HCEC 1CT (cell line): ENCODE measurements around the gene POLQ.
"Not testable (repeated sequence)": the region's sequence is repeated elsewhere in the genome, so short reads cannot be mapped to it uniquely, and the experiment has no call there.

ENCODE experiments used
- DNase-seq: peaks from one replicate; pipeline ENCODE4 v3.0.0-alpha.2; 2017

The POLQ gene

DNA sequence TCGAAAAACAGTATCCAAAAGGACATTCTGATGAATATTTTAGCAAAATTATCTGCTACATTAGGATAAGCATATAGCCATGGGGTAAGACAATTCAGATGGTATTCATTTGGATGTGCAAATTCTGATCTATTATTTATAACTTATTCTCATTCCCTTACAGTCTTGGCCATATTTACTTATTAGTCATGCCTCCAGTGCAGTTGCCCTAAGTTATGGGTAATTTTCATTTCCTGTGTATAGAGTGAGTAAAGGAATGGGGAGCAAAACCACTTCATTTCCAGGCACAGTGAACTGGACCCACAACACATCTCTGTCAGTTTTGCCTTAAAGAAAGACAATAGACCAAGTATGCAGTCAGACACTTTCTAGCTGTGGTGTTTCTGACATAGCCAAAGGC lies 134.3 kb downstream of the POLQ start:
- DNase-seq = peak; percentile 32

DNA sequence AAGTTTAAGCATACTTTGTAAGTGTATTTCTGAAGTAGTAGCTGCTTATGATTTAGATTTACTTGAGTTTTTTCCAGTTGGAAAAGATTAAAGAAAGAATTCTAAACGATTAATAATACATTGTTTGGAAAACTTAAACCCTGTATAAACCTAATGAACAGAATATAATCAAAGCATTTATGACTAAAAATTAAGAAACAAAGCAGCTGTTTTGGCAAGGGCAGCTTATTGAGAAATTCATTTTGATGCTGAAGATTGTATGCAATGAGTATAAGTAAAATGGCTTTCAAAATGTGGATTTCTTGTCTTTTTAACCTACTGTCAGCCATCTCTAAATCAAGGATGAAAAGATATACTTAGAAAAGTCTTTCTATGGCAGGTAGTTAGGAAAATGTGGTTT lies 140.2 kb downstream of the POLQ start:
- no peak for DNase-seq

DNA sequence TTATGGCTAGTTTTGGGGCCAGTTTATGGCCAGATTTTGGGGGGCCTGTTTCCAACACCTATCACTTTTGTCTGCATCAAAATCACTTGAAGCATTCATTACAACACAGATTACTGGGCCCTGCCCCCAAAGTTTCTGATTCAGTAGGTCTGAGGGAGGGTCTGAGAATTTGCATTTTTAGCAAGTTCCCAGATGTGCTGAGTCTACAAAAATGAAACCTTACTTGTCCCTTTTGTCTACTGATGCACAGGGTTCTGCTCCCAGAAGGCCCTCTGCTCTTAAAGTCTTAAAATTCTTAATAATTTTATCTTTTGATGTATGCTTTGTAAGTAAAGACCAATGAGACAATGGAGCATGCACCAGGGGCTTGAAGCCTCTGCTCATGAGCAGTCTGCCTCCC lies 146.0 kb downstream of the POLQ start:
- DNase-seq = no peak

DNA sequence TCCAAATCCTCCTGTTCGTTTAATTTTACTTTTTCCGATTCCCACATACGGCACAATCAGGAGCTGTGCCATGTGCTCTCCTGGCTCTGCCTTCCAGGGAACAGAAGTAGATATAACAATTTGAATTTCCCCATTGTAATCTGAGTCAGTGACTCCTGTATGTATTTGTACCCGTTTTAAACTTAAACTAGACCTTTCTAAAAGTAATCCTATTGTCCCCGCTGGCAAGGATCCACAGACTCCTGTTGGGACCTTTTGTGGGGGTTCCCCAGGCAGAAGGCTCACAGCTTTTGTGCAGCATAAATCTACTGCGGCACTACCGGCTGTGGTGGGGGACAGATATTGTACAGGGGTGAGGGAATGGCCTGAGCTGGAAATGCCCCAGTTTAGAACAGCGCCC lies 147.7 kb downstream of the POLQ start:
- DNase-seq = not testable (repeated sequence)

DNA sequence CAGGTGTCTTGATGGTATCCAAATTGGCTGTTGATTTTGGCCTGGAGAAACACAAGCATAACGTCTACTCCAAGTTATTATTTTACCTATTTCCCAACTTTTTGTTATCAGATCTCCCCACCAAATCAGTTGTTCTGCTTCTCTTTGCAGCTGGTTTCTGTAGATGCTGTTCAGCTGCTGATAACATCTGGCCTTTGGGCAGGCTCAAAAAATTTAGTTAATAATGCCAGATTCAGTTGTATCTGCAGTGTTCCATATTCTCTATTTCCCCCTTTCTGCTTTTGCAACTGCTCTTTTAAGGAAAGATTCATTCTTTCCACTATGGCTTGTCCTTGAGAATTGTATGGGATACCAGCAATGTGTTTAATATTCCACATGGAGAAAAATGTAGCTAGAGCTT lies 149.8 kb downstream of the POLQ start:
- DNase-seq = not testable (repeated sequence)

DNA sequence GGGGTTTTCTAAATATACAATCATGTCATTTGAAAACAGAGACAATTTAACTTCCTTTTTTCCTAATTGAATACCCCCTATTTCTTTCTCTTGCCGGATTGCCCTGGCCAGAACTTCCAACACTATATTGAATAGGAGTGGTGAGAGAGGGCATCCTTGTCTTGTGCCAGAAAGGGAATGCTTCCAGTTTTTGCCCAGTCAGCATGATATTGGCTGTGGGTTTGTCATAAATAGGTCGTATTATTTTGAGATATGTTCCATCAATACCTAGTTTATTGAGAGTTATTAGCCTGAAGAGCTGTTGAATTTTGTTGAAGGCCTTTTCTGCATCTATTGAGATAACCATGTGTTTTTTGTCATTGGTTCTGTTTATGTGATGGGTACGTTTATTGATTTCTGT lies 157.5 kb downstream of the POLQ start:
- not testable (repeated sequence) for DNase-seq
